ENCODE results near the gene THAP3. TPM values are rescaled to one million over a fixed set of nuclear protein-coding genes. Genes with fewer than 3 reads are reported as not detected.

THAP3 gene
- total RNA-seq, 1 donor from 2014 or later, result 29.4 TPM

DNA sequence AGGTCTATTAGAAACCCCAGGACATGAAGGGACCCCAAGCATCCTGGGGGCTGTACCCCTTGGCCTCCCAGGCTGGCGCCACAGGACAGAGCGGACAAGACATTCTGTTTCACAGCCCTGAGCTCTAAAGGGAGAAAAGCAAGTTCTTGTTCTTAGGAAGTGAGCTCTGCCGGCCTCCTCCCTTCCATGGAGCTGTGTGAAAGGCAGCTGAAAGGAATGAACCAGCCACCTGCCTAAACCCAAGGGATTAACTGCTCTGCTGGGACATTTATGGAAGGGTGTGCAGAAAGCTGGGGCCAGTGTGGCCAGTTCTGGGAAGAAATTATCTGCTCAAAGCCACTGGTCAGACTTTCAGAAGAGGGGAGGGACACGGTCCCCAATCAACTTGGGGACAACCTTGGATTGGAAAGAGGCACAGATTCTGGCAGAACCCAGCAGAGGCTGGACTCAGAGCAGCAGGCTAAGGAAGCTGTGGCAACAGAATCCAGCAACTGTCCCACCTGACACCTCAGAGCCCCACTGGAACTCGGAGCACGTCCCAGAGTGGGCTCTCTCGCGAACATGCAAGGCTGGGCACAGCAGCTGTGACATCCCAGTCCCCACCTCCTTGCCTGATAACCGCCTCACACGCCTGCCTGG lies 24.1 kb upstream of the THAP3 start:
- peaks cover 1% of the 10 kb centered on the region for H3K36me3 ChIP-seq (ENCODE audit: control insufficient read depth, insufficient read depth, low read length)
- DNase-seq (ENCODE audit: low read depth), result no peak
- peak overlapping the region; percentile 69 for H3K4me3 ChIP-seq (ENCODE audit: low read depth, low read length)
- TF ChIP-seq, protein P1, sequence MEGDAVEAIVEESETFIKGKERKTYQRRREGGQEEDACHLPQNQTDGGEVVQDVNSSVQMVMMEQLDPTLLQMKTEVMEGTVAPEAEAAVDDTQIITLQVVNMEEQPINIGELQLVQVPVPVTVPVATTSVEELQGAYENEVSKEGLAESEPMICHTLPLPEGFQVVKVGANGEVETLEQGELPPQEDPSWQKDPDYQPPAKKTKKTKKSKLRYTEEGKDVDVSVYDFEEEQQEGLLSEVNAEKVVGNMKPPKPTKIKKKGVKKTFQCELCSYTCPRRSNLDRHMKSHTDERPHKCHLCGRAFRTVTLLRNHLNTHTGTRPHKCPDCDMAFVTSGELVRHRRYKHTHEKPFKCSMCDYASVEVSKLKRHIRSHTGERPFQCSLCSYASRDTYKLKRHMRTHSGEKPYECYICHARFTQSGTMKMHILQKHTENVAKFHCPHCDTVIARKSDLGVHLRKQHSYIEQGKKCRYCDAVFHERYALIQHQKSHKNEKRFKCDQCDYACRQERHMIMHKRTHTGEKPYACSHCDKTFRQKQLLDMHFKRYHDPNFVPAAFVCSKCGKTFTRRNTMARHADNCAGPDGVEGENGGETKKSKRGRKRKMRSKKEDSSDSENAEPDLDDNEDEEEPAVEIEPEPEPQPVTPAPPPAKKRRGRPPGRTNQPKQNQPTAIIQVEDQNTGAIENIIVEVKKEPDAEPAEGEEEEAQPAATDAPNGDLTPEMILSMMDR (IDR thresholded peaks at IDR 0.05; ENCODE audit: insufficient read depth, low read length, poor library complexity, severe bottlenecking), result no peak
- no peaks in the 10 kb centered on the region for H3K27me3 ChIP-seq (ENCODE audit: control insufficient read depth, insufficient read depth, low read length)

DNA sequence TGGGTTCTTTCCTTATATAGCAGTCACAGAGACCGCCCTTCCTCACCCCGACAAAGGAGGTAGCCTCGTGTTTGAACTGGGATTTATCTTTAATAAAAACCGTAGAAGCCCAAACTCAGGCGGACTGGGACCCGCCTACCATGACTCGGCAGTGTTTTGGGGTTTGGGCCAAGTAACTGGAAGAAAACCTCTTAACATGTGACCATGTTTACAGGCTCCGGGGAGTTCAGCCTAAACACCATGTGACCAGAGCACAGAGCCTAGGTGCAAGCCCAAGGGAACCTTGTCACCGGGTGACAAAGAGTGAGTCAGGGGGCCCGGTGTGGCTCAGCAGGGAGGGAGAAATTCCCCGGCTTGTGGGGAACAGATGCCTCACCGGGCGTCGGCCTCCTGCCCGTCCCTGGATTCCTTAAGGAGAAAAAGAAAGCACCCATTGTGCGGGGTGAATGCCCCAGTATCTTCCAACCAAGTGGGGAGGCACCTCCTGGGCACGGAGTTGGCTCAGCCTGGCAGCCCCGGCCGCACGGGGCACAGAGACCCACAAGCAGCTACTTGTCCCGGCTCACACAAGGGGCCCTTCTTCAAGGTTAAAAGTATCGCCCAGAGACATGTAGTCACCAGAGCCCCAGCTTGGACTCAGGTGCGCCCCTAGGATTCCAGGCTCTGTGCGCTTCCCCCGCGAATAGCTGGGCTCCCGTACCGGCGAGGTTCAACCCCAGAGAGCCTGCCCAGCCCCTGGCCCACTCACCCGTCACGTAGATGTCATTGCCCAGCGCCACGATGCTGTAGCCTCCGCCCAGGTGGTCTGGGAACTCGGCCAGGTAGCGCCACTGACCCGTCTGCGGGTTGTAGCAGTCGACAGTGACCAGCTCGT lies 23.4 kb upstream of the THAP3 start:
- Histone ChIP-seq H3K27me3 (ENCODE audit: control insufficient read depth, insufficient read depth, low read length) (no peaks in the 10 kb centered on the region), H3K4me3 (ENCODE audit: low read depth, low read length) (peak overlapping the region; percentile 69), H3K36me3 (ENCODE audit: control insufficient read depth, insufficient read depth, low read length) (peaks cover 1% of the 10 kb centered on the region)
- TF ChIP-seq, protein P1 (IDR thresholded peaks at IDR 0.05; ENCODE audit: insufficient read depth, low read length, poor library complexity, severe bottlenecking), result no peak
- DNase-seq (ENCODE audit: low read depth), result peak; percentile 90

DNA sequence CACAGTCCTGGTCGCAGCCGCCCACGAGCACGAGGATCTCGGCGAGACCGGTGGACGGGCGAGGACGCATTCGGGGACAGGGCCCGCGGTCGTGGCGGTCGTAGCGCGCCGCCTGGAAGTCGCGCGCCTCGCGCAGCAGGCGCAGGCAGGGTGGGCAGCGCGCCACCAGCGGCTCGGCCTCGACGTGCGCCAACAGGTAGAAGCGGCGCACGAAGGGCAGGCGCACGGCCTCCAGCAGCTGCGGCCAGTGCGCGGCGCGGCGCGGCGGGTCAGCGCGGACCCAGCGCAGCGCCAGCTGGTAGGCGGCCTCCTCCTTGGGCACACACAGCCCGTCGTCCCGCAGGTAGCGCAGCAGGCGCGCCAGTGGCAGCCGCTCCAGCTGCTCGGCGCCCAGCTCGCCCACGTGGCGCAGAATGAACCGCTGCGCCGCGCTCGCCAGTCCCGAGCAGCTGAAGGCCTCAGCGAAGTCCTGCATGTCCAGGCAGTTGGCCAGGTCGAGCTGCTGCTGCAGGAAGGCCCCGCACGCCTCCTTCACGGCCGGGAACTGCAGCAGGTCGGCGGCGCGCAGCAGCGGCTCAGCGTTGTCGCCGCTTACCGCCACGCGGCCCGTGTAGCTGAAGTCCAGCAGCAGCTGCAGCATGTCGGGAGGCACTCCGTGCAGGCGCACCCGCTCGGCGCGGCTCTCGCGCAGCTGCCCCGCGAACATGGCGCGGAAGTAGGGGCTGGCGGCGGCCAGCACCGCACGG lies 22.6 kb upstream of the THAP3 start:
- TF ChIP-seq, protein P1 (IDR thresholded peaks at IDR 0.05; ENCODE audit: insufficient read depth, low read length, poor library complexity, severe bottlenecking), result no peak
- H3K36me3 ChIP-seq (ENCODE audit: control insufficient read depth, insufficient read depth, low read length), result peaks cover 1% of the 10 kb centered on the region
- H3K4me3 ChIP-seq (ENCODE audit: low read depth, low read length), result peak overlapping the region; percentile 69
- DNase-seq (ENCODE audit: low read depth), result no peak
- H3K27me3 ChIP-seq (ENCODE audit: control insufficient read depth, insufficient read depth, low read length), result no peaks in the 10 kb centered on the region

DNA sequence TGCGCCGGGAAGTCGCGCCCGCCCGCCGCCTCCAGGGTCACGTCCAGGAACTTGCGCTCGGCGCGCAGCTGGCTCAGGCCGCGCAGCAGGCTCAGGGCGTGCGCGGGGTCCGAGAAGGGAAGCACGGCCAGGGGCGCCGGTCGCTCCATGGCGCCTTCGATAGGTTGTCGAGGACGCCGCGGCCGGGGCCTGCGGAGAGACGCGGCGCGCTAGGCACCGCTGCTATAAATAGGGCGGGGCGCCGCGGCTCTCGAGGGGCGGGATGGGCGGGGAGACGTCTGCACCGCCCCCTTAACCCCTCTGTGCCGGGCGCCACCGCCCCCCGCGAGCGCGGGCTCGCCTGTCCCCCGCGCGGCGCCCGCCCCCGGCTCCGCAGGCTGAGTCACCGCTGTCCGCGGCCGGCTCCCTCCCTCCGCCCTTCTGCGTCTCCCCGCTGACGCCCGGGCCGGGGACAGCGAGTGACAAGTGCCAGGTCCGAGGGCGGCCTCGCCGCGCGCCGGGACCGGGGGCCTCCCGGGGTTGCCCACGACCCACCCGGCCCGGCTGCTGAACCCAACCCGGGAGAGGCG lies 21.9 kb upstream of the THAP3 start, which contains the start of gene KLHL21:
Gene KLHL21 (minus strand): TSS at position 201 of the 569 bp plus-strand sequence. CDS start 52 bp downstream, at position 149.
- Histone ChIP-seq H3K36me3 (ENCODE audit: control insufficient read depth, insufficient read depth, low read length) (peaks cover 1% of the 10 kb centered on the region), H3K4me3 (ENCODE audit: low read depth, low read length) (peak within 1 kb of the TSS; percentile 69), H3K27me3 (ENCODE audit: control insufficient read depth, insufficient read depth, low read length) (no peaks in the 10 kb centered on the region)
- DNase-seq (ENCODE audit: low read depth), result no peak
- TF ChIP-seq, protein P1 (IDR thresholded peaks at IDR 0.05; ENCODE audit: insufficient read depth, low read length, poor library complexity, severe bottlenecking), result no peak

DNA sequence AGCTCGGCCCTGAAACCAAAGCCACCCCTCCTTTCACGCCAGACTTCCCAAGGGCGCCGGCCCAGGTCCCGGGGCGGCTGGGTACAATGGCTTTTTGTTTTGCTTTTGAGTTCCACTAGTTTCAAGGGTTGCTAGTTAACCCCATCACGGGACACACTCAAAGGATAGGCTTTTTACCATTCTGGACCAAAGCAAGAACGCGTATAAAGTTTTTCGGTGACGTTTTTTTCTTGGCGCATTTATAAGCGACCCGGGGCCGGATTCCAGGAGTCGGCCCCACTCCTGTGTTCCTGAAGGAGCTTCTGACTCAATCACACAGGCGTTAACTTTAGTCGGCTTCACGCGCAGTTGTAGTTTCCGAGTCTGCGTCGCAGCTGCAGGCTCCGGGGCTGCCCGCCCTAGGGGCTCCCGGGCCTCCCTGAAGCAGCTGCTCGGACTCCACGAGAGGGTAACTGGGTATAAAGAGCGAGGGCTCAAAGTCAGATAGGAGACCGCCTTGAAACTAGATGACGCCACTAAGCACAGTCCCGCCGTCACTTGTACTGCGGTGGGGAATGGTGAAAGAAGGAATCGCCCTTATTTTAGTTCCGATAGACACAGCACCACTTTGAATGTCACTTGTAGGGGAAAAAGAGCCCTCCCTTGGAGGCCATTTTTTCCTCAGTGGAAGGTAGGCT lies 21.3 kb upstream of the THAP3 start:
- no peak for DNase-seq (ENCODE audit: low read depth)
- peak overlapping the region; percentile 49 for H3K4me3 ChIP-seq (ENCODE audit: low read depth, low read length)
- H3K27me3 ChIP-seq (ENCODE audit: control insufficient read depth, insufficient read depth, low read length), result no peaks in the 10 kb centered on the region
- TF ChIP-seq, protein P1 (IDR thresholded peaks at IDR 0.05; ENCODE audit: insufficient read depth, low read length, poor library complexity, severe bottlenecking), result no peak
- H3K36me3 ChIP-seq (ENCODE audit: control insufficient read depth, insufficient read depth, low read length), result peaks cover 1% of the 10 kb centered on the region
